Right lobe of liver (tissue), 4 donors: ENCODE results near the gene TEX22.

Experiments used
- CTCF ChIP-seq, 4 donors: fragments of 200-600 bp in 3 of 4; fragments of 450-650 bp in 1 of 4; IDR thresholded peaks; one replicate each; pipeline versions ENCODE4 v1.5.1 to v1.8.0; 2016 to 2022; ENCODE audit warnings: antibody characterized with exemption in 4 of 4, mild to moderate bottlenecking in 2 of 4
- POLR2A ChIP-seq: fragments of 450-650 bp; IDR thresholded peaks from one replicate; pipeline ENCODE4 v1.6.1; 2017; ENCODE audit warnings: antibody characterized with exemption, mild to moderate bottlenecking
- donor health status: DM: no; HTN: no; CAD: no.
- donor health status: DM: no; HTN: no; CAD: no.
- donor health status: DM: no; HTN: yes; CAD: no.

- no peak for TF ChIP-seq CTCF (IDR thresholded peaks at IDR 0.05)
- no peak for TF ChIP-seq POLR2A
Measured at GRCh38 chr14:105374389-105374788, 23.9 kb upstream of the TEX22 start.
